ENCODE results near the gene STS.

The STS gene

DNA sequence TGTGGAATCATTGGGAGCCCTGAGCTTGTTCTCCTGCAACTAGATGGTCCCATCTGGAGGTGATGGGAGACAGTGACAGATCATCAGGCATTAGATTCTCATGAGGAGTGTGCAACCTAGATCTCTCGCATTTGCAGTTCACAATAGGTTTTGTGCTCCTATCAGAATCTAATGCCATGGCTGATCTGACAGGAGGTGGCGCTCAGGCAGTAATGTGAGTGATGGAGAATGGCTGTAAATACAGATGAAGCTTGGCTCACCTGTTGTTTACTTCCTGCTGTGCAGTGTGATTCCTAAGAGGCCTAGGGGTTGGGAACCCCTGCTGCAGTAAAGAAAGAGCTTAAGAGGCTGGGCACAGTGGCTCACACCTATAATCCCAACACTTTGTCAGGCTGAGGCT lies 42.6 kb downstream of the STS start:
- DNase-seq: no peak

- no peak for DNase-seq
Measured at GRCh38 chrX:7191681-7192110, 44.2 kb downstream of the STS start.

GRCh38 chrX:7192871-7193270 lies 45.4 kb downstream of the STS start:
- no peak for DNase-seq

DNA sequence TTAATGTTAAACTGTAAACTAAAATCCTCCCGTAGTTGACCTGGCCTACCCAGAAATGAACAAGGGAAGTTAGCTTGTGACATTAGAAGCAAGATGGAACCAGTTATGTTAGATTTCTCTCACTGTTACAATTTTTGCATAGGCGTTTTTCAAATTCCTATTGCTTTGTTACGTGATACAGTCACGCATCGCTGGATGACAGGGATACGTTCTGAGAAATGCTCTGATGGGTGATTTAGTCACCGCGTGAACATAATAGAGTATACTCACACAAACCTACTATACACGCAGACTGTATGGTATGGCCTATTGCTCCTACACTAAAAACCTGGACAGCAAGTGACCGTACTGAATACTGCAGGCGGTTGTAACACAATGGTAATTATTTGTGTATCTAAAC lies 47.1 kb downstream of the STS start:
- DNase-seq: no peak
